Measurements from ENCODE around the gene AZIN2.
"Not testable (repeated sequence)": the region's sequence is repeated elsewhere in the genome, so short reads cannot be mapped to it uniquely, and the experiment has no call there.

Gene AZIN2

GRCh38 chr1:33080885-33081553 is at the start of gene AZIN2:
Gene AZIN2, plus strand, starts transcription at chr1:33081153. Its CDS starts 1,097 bp downstream, at chr1:33082250.
- peak; percentile 95 for DNase-seq

- no peak for DNase-seq
These were observed 49.4 kb upstream of the AZIN2 start for GRCh38 chr1:33031506-33031905.

- DNase-seq = no peak
These were observed 48.7 kb upstream of the AZIN2 start for GRCh38 chr1:33032126-33032869.

- DNase-seq = no peak
These were observed 44.9 kb upstream of the AZIN2 start for GRCh38 chr1:33036051-33036525.

- peak; percentile 99 for DNase-seq
These were observed 44.1 kb upstream of the AZIN2 start, which contains the start of gene AK2 for GRCh38 chr1:33036526-33037503. Gene AK2, minus strand, starts transcription at chr1:33036883. Its CDS starts 55 bp downstream, at chr1:33036828.

GRCh38 chr1:33039840-33040239 is 41.1 kb upstream of the AZIN2 start:
- DNase-seq = no peak

- no peak for DNase-seq
These were observed 39.9 kb upstream of the AZIN2 start for GRCh38 chr1:33041026-33041425.

GRCh38 chr1:33042831-33043230 is 38.1 kb upstream of the AZIN2 start:
- DNase-seq = no peak

GRCh38 chr1:33043267-33044092 is 37.5 kb upstream of the AZIN2 start:
- no peak for DNase-seq

GRCh38 chr1:33045246-33045645 is 35.7 kb upstream of the AZIN2 start:
- no peak for DNase-seq

- peak; percentile 12 for DNase-seq
These were observed 35.1 kb upstream of the AZIN2 start for GRCh38 chr1:33045814-33046213.

- DNase-seq = not testable (repeated sequence)
These were observed 34.7 kb upstream of the AZIN2 start for GRCh38 chr1:33046234-33046633.

GRCh38 chr1:33047290-33047689 is 33.7 kb upstream of the AZIN2 start:
- no peak for DNase-seq

- DNase-seq = no peak
These were observed 33.1 kb upstream of the AZIN2 start for GRCh38 chr1:33047839-33048305.

- DNase-seq = no peak
These were observed 32.5 kb upstream of the AZIN2 start for GRCh38 chr1:33048426-33048825.

GRCh38 chr1:33049371-33049770 is 31.6 kb upstream of the AZIN2 start:
- DNase-seq = no peak

- DNase-seq = no peak
These were observed 30.5 kb upstream of the AZIN2 start for GRCh38 chr1:33050221-33051076.

- peak; percentile 48 for DNase-seq
These were observed 25.5 kb upstream of the AZIN2 start for GRCh38 chr1:33055210-33056008.

- no peak for DNase-seq
These were observed 24.5 kb upstream of the AZIN2 start for GRCh38 chr1:33056426-33056825.

GRCh38 chr1:33057095-33057494 is 23.9 kb upstream of the AZIN2 start:
- DNase-seq = no peak

Data from NCI-H1105 treated with DMSO at 0.1 percent for 48 hours (cell line).